Activated CD8-positive, alpha-beta memory T cell treated with anti-CD3 and anti-CD28 coated beads for 36 hours (primary cell): Measurements from ENCODE around the gene SNAPC2. TPM values are rescaled to one million over a fixed set of nuclear protein-coding genes. Genes with fewer than 3 reads are reported as not detected.

Experiments
- CTCF ChIA-PET: fragments of 350-600 bp; sonication (Branson Sonifier 250); formaldehyde crosslinking; loops from one replicate; lab custom pipeline; 2021; ENCODE audit warnings: antibody characterized with exemption; lab: Charles Lee
- POLR2A ChIA-PET: fragments of 350-600 bp; sonication (Branson Sonifier 250); formaldehyde crosslinking; loops from one replicate; lab custom pipeline; 2021; ENCODE audit warnings: antibody characterized with exemption; lab: Charles Lee
- total RNA-seq, 2 experiments: library from RNA; stranded (reverse); gene quantifications; one replicate each; pipeline ENCODE4 v1.2.3, GENCODE V29; 2021

SNAPC2 gene
- total RNA-seq, 2 experiments from 2014 or later: 16.4 to 17.3 TPM

DNA sequence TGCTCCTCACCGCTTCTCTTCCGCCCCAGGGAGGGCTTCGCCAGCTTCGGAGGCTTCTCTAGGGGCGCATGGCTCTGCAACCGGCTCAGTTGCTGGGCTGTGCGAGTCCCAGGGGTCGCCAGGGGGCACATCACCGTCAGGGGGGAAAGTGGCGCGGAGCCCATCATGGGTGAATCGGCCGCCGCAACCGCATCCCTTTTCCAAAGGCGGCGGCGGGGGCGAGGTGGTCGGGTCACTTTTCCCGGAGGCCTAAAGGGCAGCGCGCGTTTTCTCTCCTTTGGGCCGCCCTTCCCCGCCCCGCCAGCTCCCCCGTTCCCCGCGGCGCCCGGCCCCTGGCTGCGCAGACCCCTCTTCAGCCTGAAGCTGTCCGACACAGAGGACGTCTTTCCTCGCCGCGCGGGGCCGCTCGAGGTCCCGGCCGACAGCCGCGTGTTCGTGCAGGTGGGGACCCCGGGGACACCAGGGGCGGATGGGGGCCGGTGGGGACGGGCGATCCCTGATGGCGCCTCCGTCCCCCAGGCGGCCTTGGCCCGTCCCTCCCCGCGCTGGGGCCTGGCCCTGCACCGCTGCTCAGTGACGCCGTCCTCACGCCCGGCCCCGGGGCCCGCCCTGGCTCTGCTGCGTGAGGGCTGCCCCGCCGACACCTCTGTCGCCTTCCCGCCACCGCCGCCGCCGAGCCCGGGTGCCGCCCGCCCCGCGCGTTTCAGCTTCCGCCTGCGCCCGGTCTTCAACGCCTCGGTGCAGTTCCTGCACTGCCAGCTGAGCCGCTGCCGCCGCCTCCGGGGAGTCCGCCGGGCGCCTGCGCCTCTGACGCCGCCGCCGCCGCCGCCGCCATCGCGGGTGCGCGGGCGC lies 3.8 kb upstream of the SNAPC2 start:
- ChIA-PET CTCF (interaction anchor here (0.9 to 4.9 kb wide), 5 partner anchors 8 to 28 kb away, joined by 3 to 24 read pairs (median 8); partner anchors contain the start of genes MAP2K7 and TIMM44), POLR2A (interaction anchor here (0.6 kb wide), 2 partner anchors 312 to 847 kb away, joined by 3 to 4 read pairs; partner anchors contain the start of gene ZNF557)

DNA sequence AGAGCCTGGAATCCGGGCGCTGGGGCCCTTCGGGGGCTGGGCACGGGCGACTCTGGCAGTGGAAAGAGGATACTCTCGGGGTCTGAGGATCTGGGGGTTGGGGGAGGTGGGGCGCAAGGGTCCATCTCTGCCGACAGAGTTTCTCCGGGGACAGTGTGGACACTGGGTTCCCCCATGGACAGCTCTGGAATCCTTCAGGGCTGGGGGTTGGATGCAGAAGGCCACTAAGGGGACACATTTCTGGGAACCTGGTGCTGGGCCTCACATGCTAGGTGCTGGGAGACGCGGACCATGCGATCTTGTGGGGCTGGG lies 3.2 kb upstream of the SNAPC2 start:
- ChIA-PET CTCF (interaction anchor here (1.0 to 4.9 kb wide), 5 partner anchors 9 to 90 kb away, joined by 3 to 24 read pairs (median 8); partner anchors contain the start of genes MAP2K7 and TIMM44), POLR2A (no interaction called here)

DNA sequence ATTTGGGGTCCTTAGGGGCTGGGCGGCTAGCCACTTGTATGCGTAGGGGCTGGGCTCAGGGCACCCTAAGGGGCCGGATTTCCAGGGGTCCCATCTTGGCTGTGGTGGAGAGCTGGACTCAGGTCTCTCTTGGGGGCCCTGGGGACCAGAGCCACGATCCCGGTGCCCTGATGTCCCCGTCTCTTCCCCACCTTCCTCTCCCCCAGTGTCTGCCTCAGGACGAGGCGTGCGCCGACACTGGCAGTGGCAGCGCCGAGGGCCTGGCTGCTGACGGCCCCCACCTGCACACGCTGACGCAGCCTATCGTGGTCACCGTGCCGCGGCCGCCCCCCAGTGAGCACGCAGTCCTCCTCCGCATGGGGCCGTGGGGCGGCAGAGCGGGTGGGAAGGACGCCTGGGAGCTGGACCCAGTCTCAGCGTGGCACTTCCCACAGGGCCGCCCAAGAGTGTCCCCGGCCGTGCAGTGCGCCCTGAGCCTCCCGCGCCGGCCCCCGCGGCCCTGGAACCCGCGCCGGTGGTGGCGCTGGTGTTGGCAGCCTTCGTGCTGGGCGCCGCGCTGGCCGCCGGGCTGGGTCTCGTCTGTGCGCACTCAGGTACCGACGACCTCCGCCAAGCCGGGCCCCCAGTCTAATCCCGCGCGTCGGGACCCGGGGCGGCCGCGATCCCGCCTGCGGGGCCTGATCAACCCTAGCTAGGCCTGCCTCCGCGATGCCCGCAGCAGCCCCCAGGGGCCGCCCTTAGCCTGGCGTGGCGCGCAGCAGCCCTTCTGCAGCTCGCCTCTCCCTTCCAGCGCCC lies 2.7 kb upstream of the SNAPC2 start:
- ChIA-PET POLR2A (interaction anchor here (0.6 kb wide), 1 partner anchor 137 kb away, joined by 3 read pairs; no protein-coding TSS in a partner anchor), CTCF (interaction anchor here (0.8 to 4.9 kb wide), 7 partner anchors 9 to 91 kb away, joined by 3 to 24 read pairs (median 4); partner anchors contain the start of genes ELAVL1, MAP2K7 and TIMM44)

- POLR2A ChIA-PET: interaction anchor here (0.6 kb wide), 1 partner anchor 137 kb away, joined by 3 read pairs; no protein-coding TSS in a partner anchor
- CTCF ChIA-PET: interaction anchor here (0.8 to 4.9 kb wide), 7 partner anchors 10 to 91 kb away, joined by 3 to 24 read pairs (median 4); partner anchors contain the start of genes ELAVL1, MAP2K7 and TIMM44
Observed at GRCh38 chr19:7918062-7918614, 2.0 kb upstream of the SNAPC2 start.

GRCh38 chr19:7918615-7919421 lies 1.3 kb upstream of the SNAPC2 start:
- CTCF ChIA-PET: interaction anchor here (0.6 to 4.9 kb wide), 9 partner anchors 10 to 913 kb away, joined by 3 to 24 read pairs (median 5); partner anchors contain the start of genes ELAVL1, MAP2K7 and TIMM44
- POLR2A ChIA-PET: interaction anchor here (0.6 to 0.7 kb wide), 2 partner anchors 25 to 350 kb away, joined by 3 to 4 read pairs; partner anchors contain the start of gene TIMM44

- ChIA-PET CTCF (interaction anchor here (1.0 to 3.2 kb wide), 3 partner anchors 23 to 52 kb away, joined by 3 to 18 read pairs (median 11); partner anchors contain the start of gene TIMM44), POLR2A (interaction anchor here (1.0 to 2.1 kb wide), 4 partner anchors 17 to 85 kb away, joined by 3 to 14 read pairs (median 10); partner anchors contain the start of genes ELAVL1, MAP2K7 and TIMM44)
Observed at GRCh38 chr19:7920519-7921301, 572 bp downstream of the SNAPC2 start.

DNA sequence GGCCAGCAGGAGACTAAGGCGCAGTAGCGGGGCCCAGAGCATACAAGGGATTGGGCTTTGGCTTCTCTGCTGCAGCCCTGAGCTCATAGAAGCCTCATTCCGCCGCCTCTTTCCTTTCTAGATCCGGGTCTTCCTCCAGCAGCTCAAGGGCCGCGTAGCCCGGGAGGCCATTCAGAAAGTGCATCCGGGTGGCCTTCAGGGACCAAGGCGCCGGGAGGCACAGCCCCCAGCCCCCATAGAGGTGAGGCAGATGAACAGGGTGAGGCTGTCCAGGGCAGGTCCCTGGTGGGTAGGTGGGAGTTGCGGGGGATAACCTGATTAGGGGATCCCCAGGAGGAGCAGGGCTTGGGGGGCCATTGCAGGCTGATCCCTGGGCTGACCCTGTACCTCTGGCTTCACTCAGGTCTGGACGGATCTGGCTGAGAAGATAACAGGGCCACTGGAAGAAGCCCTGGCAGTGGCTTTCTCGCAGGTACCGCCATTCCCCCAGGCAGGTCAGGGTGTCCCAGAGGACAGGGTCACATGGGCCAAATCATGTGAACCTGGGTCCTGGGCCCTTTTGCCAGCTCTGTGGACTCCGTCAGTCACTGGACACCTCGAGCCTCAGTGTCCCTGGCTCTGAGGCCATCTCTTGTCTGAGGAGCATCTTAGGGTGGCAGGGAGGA lies 1.3 kb downstream of the SNAPC2 start:
- CTCF ChIA-PET: interaction anchor here (1.0 to 3.2 kb wide), 3 partner anchors 22 to 241 kb away, joined by 5 to 18 read pairs (median 11); partner anchors contain the start of genes TIMM44 and TRAPPC5
- POLR2A ChIA-PET: interaction anchor here (1.7 to 2.1 kb wide), 3 partner anchors 18 to 84 kb away, joined by 8 to 14 read pairs (median 11); partner anchors contain the start of genes ELAVL1, MAP2K7 and TIMM44

DNA sequence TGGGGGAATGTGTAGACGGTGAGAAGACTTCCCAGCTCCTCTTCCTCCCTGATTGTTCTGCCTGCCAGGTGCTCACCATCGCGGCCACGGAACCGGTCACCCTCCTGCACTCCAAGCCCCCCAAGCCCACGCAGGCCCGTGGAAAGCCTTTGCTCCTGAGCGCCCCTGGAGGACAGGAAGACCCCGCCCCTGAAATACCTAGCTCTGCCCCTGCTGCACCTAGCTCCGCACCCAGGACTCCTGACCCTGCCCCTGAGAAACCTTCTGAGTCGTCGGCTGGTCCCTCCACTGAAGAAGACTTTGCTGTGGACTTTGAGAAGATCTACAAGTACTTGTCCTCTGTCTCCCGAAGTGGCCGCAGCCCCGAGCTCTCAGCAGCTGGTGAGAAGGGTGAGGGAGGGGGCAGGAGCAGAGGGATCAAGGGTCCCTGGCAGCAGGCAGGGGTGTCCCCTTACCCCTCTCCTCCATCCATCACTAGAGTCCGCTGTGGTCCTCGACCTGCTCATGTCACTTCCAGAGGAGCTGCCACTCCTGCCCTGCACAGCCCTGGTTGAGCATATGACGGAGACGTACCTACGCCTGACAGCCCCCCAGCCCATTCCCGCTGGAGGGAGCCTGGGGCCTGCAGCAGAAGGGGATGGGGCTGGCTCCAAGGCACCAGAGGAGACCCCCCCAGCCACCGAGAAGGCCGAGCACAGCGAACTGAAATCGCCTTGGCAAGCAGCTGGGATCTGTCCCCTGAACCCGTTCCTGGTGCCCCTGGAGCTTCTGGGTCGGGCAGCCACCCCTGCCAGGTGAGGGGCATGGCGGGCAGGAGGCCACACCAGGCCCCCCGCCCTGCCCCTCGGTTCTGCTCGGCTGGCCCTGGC lies 2.1 kb downstream of the SNAPC2 start:
- ChIA-PET CTCF (interaction anchor here (0.9 to 3.2 kb wide), 4 partner anchors 21 to 242 kb away, joined by 3 to 18 read pairs (median 8); partner anchors contain the start of genes TIMM44 and TRAPPC5), POLR2A (no interaction called here)

GRCh38 chr19:7922836-7923195 lies 2.7 kb downstream of the SNAPC2 start:
- ChIA-PET CTCF (interaction anchor here (0.9 to 2.6 kb wide), 3 partner anchors 19 to 54 kb away, joined by 3 to 11 read pairs (median 4); partner anchors contain the start of gene MAP2K7), POLR2A (no interaction called here)

- POLR2A ChIA-PET: no interaction called here
Observed at GRCh38 chr19:7923295-7924191, 3.4 kb downstream of the SNAPC2 start.

GRCh38 chr19:7924241-7924640 lies 4.1 kb downstream of the SNAPC2 start:
- ChIA-PET POLR2A (no interaction called here), CTCF (interaction anchor here (1.1 to 1.7 kb wide), 3 partner anchors 20 to 71 kb away, joined by 3 to 4 read pairs (median 3); partner anchors contain the start of gene MAP2K7)

More at GRCh38 chr19:7923295-7924191, 3.4 kb downstream of the SNAPC2 start:
- CTCF ChIA-PET: interaction anchor here (0.9 to 1.7 kb wide), 4 partner anchors 20 to 70 kb away, joined by 3 to 4 read pairs (median 3); partner anchors contain the start of gene MAP2K7

- CTCF ChIA-PET: interaction anchor here (1.1 to 1.7 kb wide), 3 partner anchors 20 to 72 kb away, joined by 3 to 4 read pairs (median 3); partner anchors contain the start of gene MAP2K7
- POLR2A ChIA-PET: no interaction called here
Observed at GRCh38 chr19:7924651-7925170, 4.6 kb downstream of the SNAPC2 start.

DNA sequence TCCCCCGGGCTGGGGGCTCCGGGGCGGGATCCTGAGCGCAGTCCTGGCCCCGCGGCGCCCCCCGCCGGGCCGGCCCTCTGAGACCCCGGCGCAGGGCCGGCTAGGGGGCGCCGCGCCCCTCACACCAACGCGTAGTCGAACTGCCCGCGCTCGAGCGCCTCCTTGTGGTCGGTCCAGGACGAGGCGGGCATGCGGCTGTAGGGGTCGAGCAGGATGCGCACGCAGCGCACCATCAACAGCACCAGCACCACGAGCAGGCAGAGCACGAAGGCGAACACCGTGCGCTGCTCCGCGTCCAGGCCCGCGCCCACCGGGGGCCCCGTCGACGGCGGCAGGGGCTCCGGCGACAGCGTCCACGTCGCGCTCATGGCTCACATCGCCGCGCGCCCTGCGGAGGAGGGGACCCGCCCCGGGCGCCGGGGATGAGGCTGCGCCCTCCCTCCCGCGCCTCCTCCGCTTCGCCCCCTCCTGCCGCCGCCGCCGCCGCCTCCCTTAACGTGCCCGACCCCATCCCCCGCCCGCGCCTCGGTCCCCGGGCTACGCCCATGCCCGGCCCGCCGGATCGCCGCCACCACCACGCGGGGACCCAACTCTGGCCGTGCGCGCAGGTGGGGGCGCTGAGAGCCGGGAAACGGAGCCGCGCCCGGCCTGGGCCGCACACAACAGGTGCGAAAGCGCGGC lies 5.2 kb downstream of the SNAPC2 start:
- ChIA-PET POLR2A (no interaction called here), CTCF (no interaction called here)
